Measurements from ENCODE around the gene TMTC3.

Gene TMTC3

DNA sequence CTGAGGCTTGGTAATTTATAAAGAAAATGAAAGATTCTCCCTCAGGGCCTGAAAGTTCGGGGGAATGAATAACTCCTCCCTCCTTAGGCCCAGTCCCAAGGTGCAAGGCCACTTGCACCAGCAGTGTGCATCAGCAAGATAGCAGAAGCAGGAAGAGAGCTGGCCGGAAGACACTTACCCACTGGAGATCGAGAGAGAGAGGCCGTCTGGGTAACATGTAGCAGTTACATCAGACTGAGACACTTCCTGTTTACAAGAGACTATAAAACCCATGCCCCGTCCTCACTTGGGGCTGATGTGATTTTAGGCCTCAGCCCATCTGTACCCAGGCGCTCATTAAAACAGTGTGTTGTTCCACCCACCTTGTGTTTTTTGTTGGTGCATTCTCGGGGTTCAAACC, 85.2 kb downstream of the TMTC3 start:
- no peak for DNase-seq (ENCODE audit: low read depth)

DNA sequence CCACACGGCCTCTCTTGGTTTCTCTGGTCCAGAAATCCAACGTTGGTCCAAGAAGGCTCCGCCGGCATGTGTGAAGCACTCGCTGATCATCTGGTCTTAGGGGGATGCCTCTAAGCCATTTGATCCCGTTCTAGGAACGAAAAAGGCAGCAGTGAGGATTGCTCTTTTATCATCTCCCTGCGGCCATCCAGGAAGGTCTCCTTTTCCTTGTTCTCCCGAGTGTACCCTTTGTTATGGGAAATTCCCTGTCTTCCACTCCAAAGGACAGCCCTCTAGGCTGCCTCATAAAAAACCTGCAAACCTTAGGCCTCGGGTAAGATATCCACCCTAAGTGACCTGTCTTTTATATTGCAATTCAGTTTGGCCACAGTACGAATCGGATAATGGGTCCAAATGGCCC, 85.8 kb downstream of the TMTC3 start:
- no peak for DNase-seq (ENCODE audit: low read depth)

DNA sequence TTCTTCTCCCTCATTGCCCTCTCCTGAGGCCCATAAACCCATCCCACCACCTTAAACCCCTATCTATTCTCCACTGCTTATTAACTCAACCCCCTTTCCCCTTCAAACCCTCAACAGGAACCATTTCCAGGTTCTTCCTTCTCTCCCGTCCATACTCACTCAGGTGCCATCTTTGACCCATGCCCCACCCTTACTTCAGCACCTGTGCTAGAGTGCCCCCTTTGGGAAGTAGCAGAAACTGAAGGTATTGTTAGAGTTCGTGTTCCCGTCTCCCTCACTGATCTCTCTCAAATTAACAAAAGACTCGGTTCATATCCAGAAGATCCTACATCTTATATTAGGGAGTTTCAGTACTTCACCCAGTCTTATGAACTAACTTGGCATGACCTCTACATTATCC, 86.6 kb downstream of the TMTC3 start:
- DNase-seq (ENCODE audit: low read depth), result no peak

DNA sequence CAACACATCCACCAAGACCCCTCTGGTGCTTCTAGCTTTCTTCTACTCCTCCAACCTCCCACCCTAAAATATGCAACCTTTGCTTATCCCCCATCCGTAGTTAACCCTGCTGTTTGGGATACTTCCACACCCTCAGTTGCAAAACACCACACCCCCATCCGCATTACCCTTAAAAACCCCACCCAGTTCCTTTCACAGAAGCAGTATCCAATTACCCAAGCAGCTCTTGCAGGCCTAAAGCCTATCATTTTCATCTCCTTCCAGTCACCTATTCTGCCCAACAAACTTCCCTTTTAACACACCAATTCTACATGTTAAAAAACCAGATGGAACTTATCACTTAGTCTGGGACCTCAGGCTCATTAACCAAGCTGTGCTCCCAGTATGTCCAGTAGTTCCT, 88.2 kb downstream of the TMTC3 start:
- no peak for DNase-seq (ENCODE audit: low read depth)

DNA sequence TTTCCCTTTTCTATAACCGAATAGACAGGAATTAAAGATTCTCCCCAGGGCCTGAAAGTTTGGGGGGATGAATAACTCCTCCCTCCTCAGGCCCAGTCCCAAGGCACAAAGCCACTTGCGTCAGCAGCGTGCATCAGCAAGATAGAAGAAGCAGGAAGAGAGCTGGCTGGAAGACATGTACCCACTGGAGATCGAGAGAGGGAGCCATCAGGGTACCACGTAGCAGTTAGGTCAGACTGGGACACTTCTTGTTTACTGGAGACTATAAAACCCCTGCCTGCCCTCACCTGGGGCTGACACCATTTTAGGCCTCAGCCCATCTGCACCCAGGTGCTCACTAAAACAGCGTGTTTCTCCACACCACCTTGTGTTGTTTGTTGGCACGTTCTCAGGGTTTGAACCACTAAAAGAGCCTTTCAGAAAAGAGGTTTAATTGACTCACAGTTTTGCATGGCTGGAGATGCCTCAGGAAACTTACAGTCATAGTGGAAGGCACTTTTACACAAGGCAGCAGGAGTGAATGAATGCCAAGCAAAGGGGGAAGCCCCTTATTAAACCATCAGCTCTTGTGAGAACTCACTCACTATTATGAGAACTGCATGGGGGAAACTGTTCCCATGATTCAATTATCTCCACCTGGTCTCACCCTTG, 93.2 kb downstream of the TMTC3 start:
- DNase-seq (ENCODE audit: low read depth), result no peak

DNA sequence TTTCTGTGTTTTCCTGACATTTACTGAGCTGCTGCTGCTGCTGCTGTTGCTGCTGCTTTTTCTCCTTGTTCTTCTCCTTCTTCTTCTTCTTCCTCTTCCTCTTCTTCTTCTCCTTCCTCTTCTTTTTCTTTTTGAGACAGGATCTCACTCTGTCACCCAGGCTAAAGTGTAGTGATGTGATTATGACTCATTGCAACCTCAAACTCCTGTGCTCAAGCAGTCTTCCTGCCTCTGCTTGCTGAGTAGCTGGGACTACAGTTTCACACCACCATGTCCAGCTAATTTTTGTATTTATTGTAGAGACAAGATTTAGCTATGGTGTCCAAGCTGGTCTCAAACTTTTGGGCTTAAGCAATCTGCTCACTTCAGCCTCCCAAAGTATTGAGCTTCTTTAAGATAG, 95.8 kb downstream of the TMTC3 start:
- no peak for DNase-seq (ENCODE audit: low read depth)

DNA sequence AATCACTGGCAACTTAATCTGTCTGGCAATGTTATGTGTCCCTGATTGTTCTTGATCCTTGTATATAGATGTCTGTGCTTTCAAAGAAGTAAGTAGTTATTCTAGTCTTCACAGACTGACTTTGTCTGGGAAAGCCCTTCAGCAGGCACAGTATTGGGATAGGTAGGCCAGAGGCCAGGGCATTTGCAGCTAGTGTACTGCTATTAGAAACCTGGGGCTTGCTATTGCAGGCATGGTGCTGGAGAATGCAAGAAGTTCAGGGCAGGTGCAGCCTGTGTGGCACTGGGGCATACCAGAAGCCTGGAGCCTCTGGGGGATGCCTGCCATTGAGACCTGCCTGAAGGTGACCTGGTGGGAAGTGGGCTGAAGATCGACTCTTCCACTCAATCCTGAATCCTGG, 96.3 kb downstream of the TMTC3 start:
- no peak for DNase-seq (ENCODE audit: low read depth)

DNA sequence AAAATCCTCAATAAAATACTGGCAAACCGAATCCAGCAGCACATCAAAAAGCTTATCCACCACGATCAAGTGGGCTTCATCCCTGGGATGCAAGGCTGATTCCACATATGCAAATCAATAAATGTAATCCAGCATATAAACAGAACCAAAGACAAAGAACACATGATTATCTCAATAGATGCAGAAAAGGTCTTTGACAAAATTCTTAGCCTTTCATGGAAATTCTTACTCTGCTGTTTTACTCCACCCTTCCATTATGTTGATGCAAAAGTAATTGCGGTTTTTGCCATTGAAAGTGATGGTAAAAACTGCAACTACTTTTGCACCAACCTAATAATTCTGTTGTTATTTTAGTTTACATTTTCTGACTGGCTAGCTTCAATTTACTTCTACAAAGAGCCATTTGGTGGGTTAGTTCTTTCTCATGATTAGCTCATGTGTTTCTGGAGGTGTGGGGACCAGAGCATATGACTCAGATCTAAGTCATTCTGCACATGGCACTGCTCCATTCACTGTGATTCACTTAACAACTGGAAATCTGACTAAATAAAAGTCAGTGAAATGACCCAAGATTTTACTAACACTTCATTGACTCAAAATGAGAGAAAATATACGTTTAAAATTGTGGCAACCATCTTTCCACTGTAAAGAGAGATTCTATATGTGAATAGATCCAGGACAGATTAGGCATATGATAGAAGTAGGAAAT, 99.9 kb downstream of the TMTC3 start:
- no peak for DNase-seq (ENCODE audit: low read depth)

DNA sequence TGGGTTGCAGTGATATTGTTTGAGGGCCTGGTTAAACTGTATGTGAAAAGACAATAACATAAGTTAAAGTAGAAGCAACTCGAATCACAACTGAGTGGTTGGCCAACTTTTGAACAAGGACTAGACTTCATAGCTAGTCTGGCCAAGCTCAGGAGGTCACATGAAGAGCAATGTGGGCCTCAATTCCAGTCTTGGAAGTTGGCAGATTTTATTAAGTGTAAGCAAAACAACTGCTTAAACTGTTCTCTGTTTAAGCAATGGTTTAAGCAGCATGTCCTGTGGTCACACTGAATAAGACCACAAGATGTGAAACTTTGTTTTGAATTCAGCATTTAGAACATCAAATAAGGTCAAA, 100.4 kb downstream of the TMTC3 start:
- DNase-seq (ENCODE audit: low read depth), result no peak

DNA sequence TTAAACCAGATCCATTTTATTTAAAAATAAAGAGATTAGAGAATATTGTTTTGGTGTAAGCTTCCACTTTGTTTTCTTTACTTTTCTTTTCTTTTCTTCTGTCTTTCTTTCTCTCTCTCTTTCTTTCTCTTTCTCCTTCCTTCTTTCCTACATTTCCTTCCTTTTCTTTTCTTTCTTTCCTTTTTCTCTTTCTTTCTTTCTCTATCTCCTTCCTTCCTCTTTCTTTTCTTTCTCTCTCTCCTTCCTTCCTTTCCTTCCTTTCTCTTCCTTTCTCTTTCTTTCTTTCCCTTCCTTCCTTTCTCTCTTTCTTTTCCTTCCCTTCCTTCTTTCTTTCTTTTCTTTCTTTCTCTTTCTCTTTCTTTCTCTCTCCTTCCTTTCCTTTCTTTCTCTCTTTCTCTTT, 100.8 kb downstream of the TMTC3 start:
- no peak for DNase-seq (ENCODE audit: low read depth)

DNA sequence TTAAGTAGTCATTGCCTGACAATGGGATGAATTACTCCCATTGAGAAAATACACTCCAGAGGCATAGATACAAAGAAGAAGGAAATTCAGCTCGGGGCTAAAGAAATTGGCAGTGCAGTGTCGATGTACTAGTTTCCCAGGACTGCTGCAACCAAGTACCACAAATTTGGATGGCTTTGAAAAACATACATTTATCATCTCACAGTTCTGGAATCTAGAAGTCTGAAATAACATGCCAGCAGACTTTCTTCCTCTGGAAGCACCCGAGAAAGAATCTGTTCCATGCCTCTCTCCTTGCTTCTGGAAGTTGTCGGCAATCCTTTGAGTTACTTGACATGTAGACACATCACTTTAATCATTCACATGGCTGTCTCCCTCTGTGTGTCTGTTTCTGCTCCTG, 101.9 kb downstream of the TMTC3 start:
- no peak for DNase-seq (ENCODE audit: low read depth)

DNA sequence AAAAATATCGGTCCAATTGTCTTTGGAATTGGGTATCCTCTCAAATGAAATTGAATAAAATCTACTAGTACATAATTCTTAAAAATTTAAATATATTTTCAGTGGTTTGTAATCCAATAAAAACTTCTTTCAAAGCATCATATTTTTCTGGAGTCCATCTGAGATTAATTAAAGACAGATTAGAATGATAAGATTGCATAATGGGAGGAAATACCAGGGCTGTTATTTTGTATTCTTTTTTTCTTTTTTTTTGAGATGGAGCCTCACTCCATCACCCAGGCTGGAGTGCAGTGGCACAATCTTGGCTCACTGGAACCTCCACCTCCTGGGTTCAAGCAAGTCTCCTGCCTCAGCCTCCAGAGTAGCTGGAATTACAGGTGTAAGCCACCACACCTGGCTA, 103.8 kb downstream of the TMTC3 start:
- DNase-seq (ENCODE audit: low read depth), result no peak

DNA sequence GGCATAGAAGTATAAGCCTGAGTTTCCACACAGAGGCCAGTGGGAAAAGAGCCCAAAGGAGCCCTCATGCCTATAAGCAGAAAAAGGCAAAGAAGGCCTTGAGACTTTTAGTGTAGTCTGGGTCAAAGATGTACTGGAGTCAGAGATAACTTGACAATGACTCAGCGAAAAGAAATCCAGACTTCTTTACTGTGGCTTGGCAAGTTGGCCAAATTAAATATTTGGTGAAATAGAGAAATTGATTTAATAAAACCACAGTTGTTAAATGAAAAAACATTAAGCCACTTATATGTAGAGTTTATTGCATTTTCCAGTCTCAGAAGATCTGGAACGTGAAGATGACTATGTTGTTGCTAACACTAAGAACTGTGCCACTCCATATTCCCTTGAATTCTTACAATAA, 105.1 kb downstream of the TMTC3 start:
- DNase-seq (ENCODE audit: low read depth), result no peak

DNA sequence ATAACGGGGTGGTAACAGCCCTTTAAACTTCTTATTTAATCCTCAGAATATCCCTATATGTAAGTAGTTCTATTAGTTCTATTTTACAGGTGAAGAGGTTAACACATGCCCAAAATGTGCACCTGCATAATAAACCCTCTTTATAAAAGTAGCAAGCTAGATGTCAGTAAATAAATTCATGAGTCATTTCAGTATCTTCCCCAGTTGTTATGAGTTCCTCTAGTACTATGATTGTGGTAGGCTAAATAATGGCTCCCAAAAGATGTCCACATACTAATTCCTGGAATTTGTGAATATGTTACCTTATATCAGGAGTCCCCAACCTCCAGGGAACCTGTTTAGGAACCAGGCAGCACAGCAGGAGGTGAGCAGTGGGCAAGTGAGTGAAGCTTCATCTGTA, 106.5 kb downstream of the TMTC3 start:
- DNase-seq (ENCODE audit: low read depth), result no peak

All from stimulated activated CD8-positive, alpha-beta memory T cell treated with anti-CD3 and anti-CD28 coated beads, Interleukin-7, amount 100 ng/mL, for 24 hours (primary cell).